Left lung (tissue), 10 donors: ENCODE measurements around the gene FOXP2. TPM values are rescaled to one million over a fixed set of nuclear protein-coding genes. Genes with fewer than 3 reads are reported as not detected.
"Not testable (repeated sequence)": the region's sequence is repeated elsewhere in the genome, so short reads cannot be mapped to it uniquely, and the experiment has no call there.

ENCODE experiments used
- ATAC-seq: fragments of 200-7000 bp; cut with Tn5 transposase; one replicate; pipeline ENCODE4 v1.9.1; 2020; ENCODE audit warnings: moderate library complexity
- DNase-seq, 4 donors: peaks; one replicate each; pipeline ENCODE4 v3.0.0-alpha.2; 2013 to 2020
- H3K27ac ChIP-seq, 2 donors: fragments of 200-600 bp; sonication (generic) in 1 of 2; one replicate each; pipeline versions ENCODE4 v1.5.0 to v1.8.0; 2020 to 2021
- H3K27me3 ChIP-seq, 2 donors: fragments of 200-600 bp; sonication (generic) in 1 of 2; one replicate each; pipeline versions ENCODE4 v1.5.0 to v1.8.0; 2020 to 2021
- H3K36me3 ChIP-seq, 2 donors: fragments of 200-600 bp; sonication (generic) in 1 of 2; one replicate each; pipeline versions ENCODE4 v1.5.0 to v1.8.0; 2020 to 2021
- H3K4me1 ChIP-seq, 2 donors: fragments of 200-600 bp; one replicate each; pipeline ENCODE4 v1.8.0; 2021
- H3K4me3 ChIP-seq, 2 donors: fragments of 200-600 bp; sonication (generic) in 1 of 2; one replicate each; pipeline versions ENCODE4 v1.5.0 to v1.8.0; 2020 to 2021; ENCODE audit warnings: mild to moderate bottlenecking in 1 of 2
- H3K9me3 ChIP-seq, 2 donors: fragments of 200-600 bp; sonication (generic) in 1 of 2; one replicate each; pipeline versions ENCODE4 v1.5.0 to v1.8.0; 2020 to 2021
- CTCF ChIP-seq, 2 donors: fragments of 200-600 bp; sonication (generic) in 1 of 2; IDR thresholded peaks; one replicate each; pipeline versions ENCODE4 v1.5.0 to v1.8.0; 2021; ENCODE audit warnings: antibody characterized with exemption in 2 of 2
- intact Hi-C, 2 donors: fragments of 100-400 bp; cut with DNase I; formaldehyde crosslinking; loops; one replicate each; pipeline versions ENCODE4 v1.11.2 to v1.14.2; 2022
- polyA plus RNA-seq, 6 donors: library from polyadenylated mRNA; unstranded; fragments of 120-200 nt; gene quantifications; one replicate each; pipeline ENCODE4 v1.2.1, GENCODE V29; 2013; ENCODE audit not compliant: insufficient read length in 6 of 6
- total RNA-seq, 2 donors: library from RNA; stranded (reverse); fragmentation: NEBNext Ultra II Directional; extraction: Animal tissue kit (Norgen Biotek cat#: 25700); gene quantifications; one replicate each; pipeline ENCODE4 v1.2.1, GENCODE V29; 2021
- donor health status: DM: no; HTN: yes; CAD: no.
- donor health status: DM: no; HTN: no; CAD: no.

FOXP2 gene
- total and polyA plus RNA-seq, 8 donors: 5.9 to 86.8 (median 50.3) TPM

DNA sequence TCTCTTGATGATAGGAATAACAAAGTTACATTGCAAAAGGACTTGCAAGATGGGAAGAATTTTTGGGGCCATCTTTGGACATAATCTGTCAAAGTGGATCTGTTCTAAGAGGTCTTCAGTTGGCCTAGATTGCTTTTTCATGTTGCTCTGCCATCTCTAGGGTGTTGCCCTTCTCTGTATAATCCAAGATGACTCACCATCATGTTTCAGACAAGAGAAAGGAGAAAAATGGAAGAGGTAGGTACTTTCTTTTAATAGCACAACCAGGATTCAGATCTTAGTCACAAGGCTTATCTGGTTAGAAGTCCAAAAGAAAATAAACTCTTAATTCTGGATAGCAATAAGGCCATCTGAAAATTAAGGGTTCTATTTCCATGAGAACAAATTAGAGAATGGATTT is 38.7 kb upstream of the FOXP2 start:
- Histone ChIP-seq H3K4me1 (no peaks in the 10 kb centered on the region), H3K27me3 (no peaks in the 10 kb centered on the region), H3K27ac (no peak overlapping the region), H3K9me3 (no peaks in the 10 kb centered on the region), H3K36me3 (no peaks in the 10 kb centered on the region), H3K4me3 (no peak overlapping the region)
- DNase-seq (no peak), ATAC-seq (no peak)
- intact Hi-C loops: no loop called here
- no peak for TF ChIP-seq CTCF (IDR thresholded peaks at IDR 0.05)

- DNase-seq, H3K27me3 ChIP-seq, intact Hi-C loops, ATAC-seq, H3K9me3 ChIP-seq, H3K36me3 ChIP-seq, H3K4me3 ChIP-seq, H3K27ac ChIP-seq, H3K4me1 ChIP-seq: not testable (repeated sequence)
These were observed 30.7 kb upstream of the FOXP2 start for GRCh38 chr7:114383946-114384345.

DNA sequence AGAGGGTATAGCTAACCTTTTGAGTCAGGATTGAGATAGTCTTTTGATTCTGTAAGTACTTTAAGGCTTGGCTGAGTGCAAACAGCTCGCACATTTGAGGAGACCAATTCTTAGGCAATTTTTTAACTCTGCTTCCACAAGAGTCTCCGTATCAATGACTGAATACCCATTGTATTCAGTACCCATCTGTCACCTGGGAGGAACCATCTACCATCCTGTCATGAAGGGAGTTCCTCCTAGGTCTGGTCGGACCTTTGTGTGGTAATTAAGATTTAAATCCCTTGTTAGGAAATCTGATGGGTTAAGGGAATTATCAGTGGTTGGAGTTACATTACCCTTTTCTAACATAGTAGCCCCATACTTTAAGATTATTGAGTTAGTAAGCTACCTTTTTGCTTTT is 30.3 kb upstream of the FOXP2 start:
- intact Hi-C loops, H3K27me3 ChIP-seq, DNase-seq, H3K27ac ChIP-seq, H3K4me1 ChIP-seq, H3K9me3 ChIP-seq, H3K36me3 ChIP-seq, ATAC-seq, H3K4me3 ChIP-seq: not testable (repeated sequence)

DNA sequence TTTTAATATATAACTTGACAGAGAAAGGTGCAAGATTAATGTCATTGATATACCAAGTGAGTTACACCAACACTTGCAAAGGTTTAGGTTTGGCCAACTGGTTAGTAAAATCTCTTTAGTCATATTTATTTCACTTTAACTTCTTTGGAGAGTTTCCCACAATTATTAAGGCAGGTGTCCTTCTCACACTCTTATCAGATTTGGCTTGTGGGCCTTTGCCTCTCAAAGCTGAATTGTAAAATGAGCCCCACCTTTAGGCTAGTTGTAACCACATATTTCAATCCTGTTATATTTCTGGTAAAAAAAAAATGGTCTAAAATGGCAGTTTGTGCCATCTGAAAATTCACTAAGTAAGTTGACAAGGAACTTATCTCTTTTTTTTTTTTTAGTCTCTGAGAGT is 26.6 kb upstream of the FOXP2 start:
- ATAC-seq: no peak
- no peaks in the 10 kb centered on the region for H3K27me3 ChIP-seq
- H3K9me3 ChIP-seq: no peaks in the 10 kb centered on the region
- no peak for DNase-seq
- no peak overlapping the region for H3K4me3 ChIP-seq
- no peak for TF ChIP-seq CTCF (IDR thresholded peaks at IDR 0.05)
- intact Hi-C loops: no loop called here
- no peaks in the 10 kb centered on the region for H3K4me1 ChIP-seq
- H3K36me3 ChIP-seq: no peaks in the 10 kb centered on the region
- H3K27ac ChIP-seq: no peak overlapping the region

GRCh38 chr7:114392686-114393085 is 21.9 kb upstream of the FOXP2 start:
- H3K27me3 ChIP-seq: no peaks in the 10 kb centered on the region
- H3K4me3 ChIP-seq: no peak overlapping the region
- intact Hi-C loops: no loop called here
- H3K4me1 ChIP-seq: no peaks in the 10 kb centered on the region
- no peaks in the 10 kb centered on the region for H3K9me3 ChIP-seq
- no peak overlapping the region for H3K27ac ChIP-seq
- no peak for DNase-seq
- H3K36me3 ChIP-seq: no peaks in the 10 kb centered on the region
- no peak for ATAC-seq
- no peak for TF ChIP-seq CTCF (IDR thresholded peaks at IDR 0.05)

- no peak for TF ChIP-seq CTCF (IDR thresholded peaks at IDR 0.05)
- intact Hi-C loops: no loop called here
- no peak for ATAC-seq
These were observed 11.6 kb upstream of the FOXP2 start for GRCh38 chr7:114402876-114403635.

More at GRCh38 chr7:114402876-114403635, 11.6 kb upstream of the FOXP2 start:
- H3K27ac ChIP-seq: no peak overlapping the region
- H3K4me1 ChIP-seq: no peaks in the 10 kb centered on the region
- H3K36me3 ChIP-seq: no peaks in the 10 kb centered on the region
- no peak overlapping the region for H3K4me3 ChIP-seq
- H3K27me3 ChIP-seq: no peaks in the 10 kb centered on the region
- DNase-seq: no peak
- H3K9me3 ChIP-seq: no peaks in the 10 kb centered on the region
